Hepatocyte (in vitro differentiated cells): ENCODE data around the gene NMRK1. TPM values are rescaled to one million over a fixed set of nuclear protein-coding genes. Genes with fewer than 3 reads are reported as not detected.

Experiments
- DNase-seq: peaks from one replicate; pipeline ENCODE4 v3.0.0-alpha.2; 2016; ENCODE audit warnings: low spot score
- H2AFZ ChIP-seq: fragments of 200-600 bp; sonication (generic); 2 replicates; pipeline ENCODE4 v1.6.0; 2016; ENCODE audit warnings: antibody characterized with exemption, mild to moderate bottlenecking
- H3K27ac ChIP-seq: fragments of 200-600 bp; sonication (generic); 2 replicates; pipeline ENCODE4 v1.5.1; 2016; ENCODE audit warnings: mild to moderate bottlenecking
- H3K27me3 ChIP-seq: fragments of 200-600 bp; sonication (generic); 2 replicates; pipeline ENCODE4 v1.6.1; 2016
- H3K36me3 ChIP-seq: fragments of 200-600 bp; sonication (generic); replicated peaks from 2 replicates; pipeline ENCODE4 v1.5.1; 2016; ENCODE audit warnings: low read depth; ENCODE audit not compliant: insufficient read depth
- H3K4me1 ChIP-seq: fragments of 200-600 bp; sonication (generic); 2 replicates; pipeline ENCODE4 v1.5.1; 2016; ENCODE audit warnings: mild to moderate bottlenecking, moderate library complexity; ENCODE audit not compliant: insufficient read depth
- H3K4me2 ChIP-seq: fragments of 200-600 bp; sonication (generic); 2 replicates; pipeline ENCODE4 v1.6.0; 2016
- H3K4me3 ChIP-seq: fragments of 200-600 bp; sonication (generic); 2 replicates; pipeline ENCODE4 v1.5.1; 2016; ENCODE audit warnings: mild to moderate bottlenecking
- H3K79me2 ChIP-seq: fragments of 200-600 bp; sonication (generic); 2 replicates; pipeline ENCODE4 v1.6.0; 2017; ENCODE audit warnings: mild to moderate bottlenecking
- H3K9me2 ChIP-seq: fragments of 200-600 bp; sonication (generic); replicated peaks from 2 replicates; pipeline ENCODE4 v1.6.0; 2017; ENCODE audit warnings: mild to moderate bottlenecking; ENCODE audit not compliant: insufficient read depth
- H3K9me3 ChIP-seq: fragments of 200-600 bp; sonication (generic); 2 replicates; pipeline ENCODE4 v1.5.1; 2016; ENCODE audit warnings: low read depth, mild to moderate bottlenecking
- H4K20me1 ChIP-seq: fragments of 200-600 bp; sonication (generic); 2 replicates; pipeline ENCODE4 v1.6.0; 2016; ENCODE audit warnings: mild to moderate bottlenecking; ENCODE audit not compliant: insufficient read depth, poor library complexity, severe bottlenecking
- EZH2 ChIP-seq: fragments of 200-600 bp; sonication (generic); IDR thresholded peaks from 2 replicates; pipeline ENCODE4 v1.6.1; 2016; ENCODE audit warnings: antibody characterized with exemption, mild to moderate bottlenecking, borderline replicate concordance
- EZH2phosphoT487 ChIP-seq: fragments of 200-600 bp; sonication (generic); IDR thresholded peaks from one replicate; pipeline ENCODE4 v1.6.1; 2018; ENCODE audit warnings: antibody characterized with exemption, mild to moderate bottlenecking, low read depth, moderate library complexity; ENCODE audit not compliant: unreplicated experiment, severe bottlenecking
- WGBS: methylation state at CpG from one replicate; pipeline ENCODE4 v1.1.6; 2016; ENCODE audit warnings: low lambda C conversion rate; ENCODE audit errors: missing lambda C conversion rate; 5-methylcytosine and 5-hydroxymethylcytosine counted together
- polyA plus RNA-seq: library from polyadenylated mRNA; unstranded; fragments of >200 nt; fragmentation: Nextera tagmentation; extraction: Ambion mirVana; gene quantifications from 2 replicates; pipeline ENCODE4 v1.2.1, GENCODE V29; 2016
- total RNA-seq: library from RNA; depleted of rRNA; stranded (reverse); fragments of >200 nt; gene quantifications from 2 replicates; pipeline ENCODE4 v1.2.3, GENCODE V29; 2014
- TF ChIP-seq, protein P1 (sequence below): fragments of 200-600 bp; sonication (generic); IDR thresholded peaks from 2 replicates; pipeline ENCODE4 v1.5.1; 2016; ENCODE audit warnings: antibody characterized with exemption, mild to moderate bottlenecking; ENCODE audit not compliant: poor library complexity

NMRK1 gene
- total RNA-seq, result 13.6 and 18.5 TPM in 2 replicates
- 14.1 and 16.1 TPM in 2 replicates for polyA plus RNA-seq

GRCh38 chr9:75087824-75088645 lies at the start of gene NMRK1, which contains the start of gene OSTF1:
NMRK1 (minus strand) TSS chr9:75088155; CDS start chr9:75083115, 5,040 bp downstream.
OSTF1 (plus strand) TSS chr9:75088514; CDS start chr9:75088693, 179 bp downstream.
- Histone ChIP-seq H3K27me3 (no peaks in the 10 kb centered on the region), H3K4me2 (peak within 1 kb of the TSS; percentile 87), H3K79me2 (peaks cover 42% of the 10 kb centered on the region), H3K4me1 (peaks cover 13% of the 10 kb centered on the region), H4K20me1 (no peaks in the 10 kb centered on the region), H3K27ac (peak within 1 kb of the TSS; percentile 93), H3K36me3 (no peaks in the 10 kb centered on the region), H3K9me2 (no peaks in the 10 kb centered on the region), H2AFZ (peak within 1 kb of the TSS; percentile 74), H3K4me3 (peak within 1 kb of the TSS; percentile 82), H3K9me3 (no peaks in the 10 kb centered on the region)
- TF ChIP-seq EZH2phosphoT487, result no peak
- TF ChIP-seq, protein P1, sequence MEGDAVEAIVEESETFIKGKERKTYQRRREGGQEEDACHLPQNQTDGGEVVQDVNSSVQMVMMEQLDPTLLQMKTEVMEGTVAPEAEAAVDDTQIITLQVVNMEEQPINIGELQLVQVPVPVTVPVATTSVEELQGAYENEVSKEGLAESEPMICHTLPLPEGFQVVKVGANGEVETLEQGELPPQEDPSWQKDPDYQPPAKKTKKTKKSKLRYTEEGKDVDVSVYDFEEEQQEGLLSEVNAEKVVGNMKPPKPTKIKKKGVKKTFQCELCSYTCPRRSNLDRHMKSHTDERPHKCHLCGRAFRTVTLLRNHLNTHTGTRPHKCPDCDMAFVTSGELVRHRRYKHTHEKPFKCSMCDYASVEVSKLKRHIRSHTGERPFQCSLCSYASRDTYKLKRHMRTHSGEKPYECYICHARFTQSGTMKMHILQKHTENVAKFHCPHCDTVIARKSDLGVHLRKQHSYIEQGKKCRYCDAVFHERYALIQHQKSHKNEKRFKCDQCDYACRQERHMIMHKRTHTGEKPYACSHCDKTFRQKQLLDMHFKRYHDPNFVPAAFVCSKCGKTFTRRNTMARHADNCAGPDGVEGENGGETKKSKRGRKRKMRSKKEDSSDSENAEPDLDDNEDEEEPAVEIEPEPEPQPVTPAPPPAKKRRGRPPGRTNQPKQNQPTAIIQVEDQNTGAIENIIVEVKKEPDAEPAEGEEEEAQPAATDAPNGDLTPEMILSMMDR, result no peak
- no peak for TF ChIP-seq EZH2
- peak; percentile 99 for DNase-seq
- 2% methylated on average over 70 of the region's 93 CpGs for WGBS

DNA sequence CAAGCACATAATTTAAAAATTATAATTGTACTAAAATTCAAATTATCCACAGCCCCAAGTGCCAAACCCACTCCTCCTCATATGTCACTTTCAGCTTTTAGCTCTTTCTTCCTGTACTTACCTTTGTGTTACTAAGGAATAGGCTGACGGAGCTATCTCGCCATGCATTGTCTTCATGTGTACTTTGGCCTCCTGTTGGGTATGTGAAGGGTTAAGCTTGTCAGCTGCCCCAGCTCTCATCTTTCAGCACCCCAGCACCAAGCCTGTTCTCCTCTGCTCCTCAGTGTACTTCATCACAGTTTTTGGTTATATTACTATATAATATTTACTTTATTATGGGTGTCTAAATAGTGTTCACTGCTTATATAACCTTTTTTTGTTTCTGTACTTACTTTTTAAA lies 46.5 kb upstream of the NMRK1 start:
- H3K9me2 ChIP-seq, result no peaks in the 10 kb centered on the region
- no peak overlapping the region for H3K27ac ChIP-seq
- no peak overlapping the region for H3K4me3 ChIP-seq
- H4K20me1 ChIP-seq, result no peaks in the 10 kb centered on the region
- H3K4me2 ChIP-seq, result no peak overlapping the region
- H3K36me3 ChIP-seq, result no peaks in the 10 kb centered on the region
- no peaks in the 10 kb centered on the region for H3K9me3 ChIP-seq
- no peaks in the 10 kb centered on the region for H3K27me3 ChIP-seq
- no peaks in the 10 kb centered on the region for H3K79me2 ChIP-seq
- TF ChIP-seq, protein P1, result no peak
- TF ChIP-seq EZH2 (no peak), EZH2phosphoT487 (no peak)
- H2AFZ ChIP-seq, result no peak overlapping the region
- 89% methylated on average over 2 of the region's 2 CpGs for WGBS
- no peak for DNase-seq
- no peaks in the 10 kb centered on the region for H3K4me1 ChIP-seq

- no peaks in the 10 kb centered on the region for H3K79me2 ChIP-seq
- no peaks in the 10 kb centered on the region for H3K27me3 ChIP-seq
- no peak overlapping the region for H2AFZ ChIP-seq
- 80% methylated on average over 3 of the region's 3 CpGs for WGBS
- H3K9me2 ChIP-seq, result no peaks in the 10 kb centered on the region
- H3K36me3 ChIP-seq, result no peaks in the 10 kb centered on the region
- no peak for TF ChIP-seq EZH2phosphoT487
- TF ChIP-seq, protein P1, result no peak
- TF ChIP-seq EZH2, result no peak
- H3K9me3 ChIP-seq, result no peaks in the 10 kb centered on the region
- H3K27ac ChIP-seq, result no peak overlapping the region
- no peak overlapping the region for H3K4me3 ChIP-seq
- no peak overlapping the region for H3K4me2 ChIP-seq
- DNase-seq, result no peak
- no peaks in the 10 kb centered on the region for H3K4me1 ChIP-seq
- H4K20me1 ChIP-seq, result no peaks in the 10 kb centered on the region
These were observed 45.4 kb upstream of the NMRK1 start for GRCh38 chr9:75133396-75133795.
